ENCODE measurements around the gene PCDHGB5. TPM values are rescaled to one million over a fixed set of nuclear protein-coding genes. Genes with fewer than 3 reads are reported as not detected.
"Not testable (repeated sequence)": the region's sequence is repeated elsewhere in the genome, so short reads cannot be mapped to it uniquely, and the experiment has no call there.

The PCDHGB5 gene
- polyA plus RNA-seq, 1 experiment = 12.5 TPM

DNA sequence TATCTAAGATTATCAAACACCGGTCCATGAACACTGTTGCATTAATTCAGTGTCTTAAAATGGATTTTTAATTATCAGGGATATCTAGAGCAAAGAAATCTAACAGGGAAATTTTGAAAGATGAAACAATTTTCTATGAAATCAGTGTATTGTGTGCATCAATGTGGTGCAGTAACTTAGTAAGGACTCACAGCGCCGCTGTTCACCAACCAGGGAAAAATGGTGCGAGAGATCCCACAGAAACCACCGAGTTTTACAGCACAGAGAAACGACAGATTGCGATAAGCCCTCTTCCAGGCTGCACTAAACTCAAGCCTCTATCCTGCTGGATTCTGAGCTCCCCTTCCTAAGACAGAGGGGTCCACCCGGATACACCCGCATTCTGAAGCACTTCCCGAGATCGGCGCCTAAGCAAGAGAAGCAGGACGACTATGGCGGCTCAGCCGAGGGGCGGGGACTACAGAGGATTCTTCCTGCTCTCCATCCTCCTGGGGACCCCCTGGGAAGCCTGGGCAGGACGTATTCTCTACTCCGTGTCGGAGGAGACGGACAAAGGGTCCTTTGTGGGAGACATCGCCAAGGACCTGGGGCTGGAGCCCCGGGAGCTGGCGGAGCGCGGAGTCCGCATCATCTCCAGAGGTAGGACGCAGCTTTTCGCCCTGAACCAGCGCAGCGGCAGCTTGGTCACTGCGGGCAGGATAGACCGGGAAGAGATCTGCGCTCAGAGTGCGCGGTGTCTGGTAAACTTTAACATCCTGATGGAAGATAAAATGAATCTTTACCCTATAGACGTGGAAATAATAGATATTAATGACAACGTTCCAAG is 15.1 kb upstream of the PCDHGB5 start, which contains the start of gene PCDHGA7:
TSS of gene PCDHGA7 (plus strand) at position 274 of the 826 bp plus-strand sequence. CDS start at position 432, 158 bp downstream.
- ChIA-PET CTCF (interaction anchor here (0.7 to 3.5 kb wide), 12 partner anchors 9 to 185 kb away, joined by 3 to 22 read pairs (median 4); partner anchors contain the start of genes PCDHGA1, PCDHGA10, PCDHGB1 and PCDHGB3), POLR2A (no interaction called here)
- peaks cover 6% of the 10 kb centered on the region for H3K27me3 ChIP-seq (ENCODE audit: control insufficient read depth, insufficient read depth, low read length)
- no peak for DNase-seq (ENCODE audit: low read depth, low spot score)
- H3K27ac ChIP-seq (ENCODE audit: low read depth, low read length) = no peak within 1 kb of the TSS
- H3K9me3 ChIP-seq (ENCODE audit: control insufficient read depth, insufficient read depth, low read length) = peaks cover 42% of the 10 kb centered on the region
- peak; percentile 43 for TF ChIP-seq CTCF (IDR thresholded peaks at IDR 0.05; ENCODE audit: low read depth, low read length)
- H3K4me3 ChIP-seq (ENCODE audit: low read depth, low read length) = peak within 1 kb of the TSS; percentile 58

GRCh38 chr5:141383345-141383744 is 14.4 kb upstream of the PCDHGB5 start:
- ChIA-PET POLR2A (no interaction called here), CTCF (interaction anchor here (0.8 to 3.5 kb wide), 8 partner anchors 13 to 184 kb away, joined by 3 to 22 read pairs (median 4); partner anchors contain the start of genes PCDHGA10, PCDHGB1 and PCDHGB3)
- no peak for DNase-seq (ENCODE audit: low read depth, low spot score)
- Histone ChIP-seq H3K27me3 (ENCODE audit: control insufficient read depth, insufficient read depth, low read length) (peaks cover 6% of the 10 kb centered on the region), H3K9me3 (ENCODE audit: control insufficient read depth, insufficient read depth, low read length) (peaks cover 43% of the 10 kb centered on the region), H3K4me3 (ENCODE audit: low read depth, low read length) (peak overlapping the region; percentile 58; the same call in 1 of the 2 replicates), H3K27ac (ENCODE audit: low read depth, low read length) (no peak overlapping the region)
- no peak for TF ChIP-seq CTCF (IDR thresholded peaks at IDR 0.05; ENCODE audit: low read depth, low read length)

- H3K4me3 ChIP-seq (ENCODE audit: low read depth, low read length) = no peak overlapping the region
- CTCF ChIA-PET = interaction anchor here (1.4 to 4.8 kb wide), 2 partner anchors 15 to 174 kb away, joined by 3 to 20 read pairs; no protein-coding TSS in a partner anchor
Observed at GRCh38 chr5:141384471-141385267, 13.1 kb upstream of the PCDHGB5 start.

GRCh38 chr5:141387557-141388311 is 10.0 kb upstream of the PCDHGB5 start, which contains the start of gene PCDHGB4:
Gene PCDHGB4, plus strand, starts transcription at chr5:141387698. Its CDS starts 187 bp downstream, at chr5:141387885.
- POLR2A ChIA-PET; H3K27me3 ChIP-seq (ENCODE audit: control insufficient read depth, insufficient read depth, low read length); DNase-seq (ENCODE audit: low read depth, low spot score); H3K27ac ChIP-seq (ENCODE audit: low read depth, low read length): not testable (repeated sequence)
- peak; percentile 43 for TF ChIP-seq CTCF (IDR thresholded peaks at IDR 0.05; ENCODE audit: low read depth, low read length)
- peak within 1 kb of the TSS; percentile 31; the same call in 1 of the 2 replicates for H3K4me3 ChIP-seq (ENCODE audit: low read depth, low read length)
- H3K9me3 ChIP-seq (ENCODE audit: control insufficient read depth, insufficient read depth, low read length) = peaks cover 56% of the 10 kb centered on the region
- CTCF ChIA-PET = interaction anchor here (0.7 to 4.8 kb wide), 3 partner anchors 57 to 176 kb away, joined by 3 to 20 read pairs (median 16); partner anchors contain the start of gene PCDHGA1

More at GRCh38 chr5:141384471-141385267, 13.1 kb upstream of the PCDHGB5 start:
- H3K27ac ChIP-seq (ENCODE audit: low read depth, low read length) = no peak overlapping the region
- H3K9me3 ChIP-seq (ENCODE audit: control insufficient read depth, insufficient read depth, low read length) = peaks cover 56% of the 10 kb centered on the region
- DNase-seq (ENCODE audit: low read depth, low spot score) = no peak
- peaks cover 6% of the 10 kb centered on the region for H3K27me3 ChIP-seq (ENCODE audit: control insufficient read depth, insufficient read depth, low read length)
- POLR2A ChIA-PET = no interaction called here
- no peak for TF ChIP-seq CTCF (IDR thresholded peaks at IDR 0.05; ENCODE audit: low read depth, low read length)
